ENCODE results near the gene CEP104. TPM values are rescaled to one million over a fixed set of nuclear protein-coding genes. Genes with fewer than 3 reads are reported as not detected.

The CEP104 gene
- total RNA-seq, 3 donors from 2014 or later = 24.0 to 33.8 (median 30.5) TPM

DNA sequence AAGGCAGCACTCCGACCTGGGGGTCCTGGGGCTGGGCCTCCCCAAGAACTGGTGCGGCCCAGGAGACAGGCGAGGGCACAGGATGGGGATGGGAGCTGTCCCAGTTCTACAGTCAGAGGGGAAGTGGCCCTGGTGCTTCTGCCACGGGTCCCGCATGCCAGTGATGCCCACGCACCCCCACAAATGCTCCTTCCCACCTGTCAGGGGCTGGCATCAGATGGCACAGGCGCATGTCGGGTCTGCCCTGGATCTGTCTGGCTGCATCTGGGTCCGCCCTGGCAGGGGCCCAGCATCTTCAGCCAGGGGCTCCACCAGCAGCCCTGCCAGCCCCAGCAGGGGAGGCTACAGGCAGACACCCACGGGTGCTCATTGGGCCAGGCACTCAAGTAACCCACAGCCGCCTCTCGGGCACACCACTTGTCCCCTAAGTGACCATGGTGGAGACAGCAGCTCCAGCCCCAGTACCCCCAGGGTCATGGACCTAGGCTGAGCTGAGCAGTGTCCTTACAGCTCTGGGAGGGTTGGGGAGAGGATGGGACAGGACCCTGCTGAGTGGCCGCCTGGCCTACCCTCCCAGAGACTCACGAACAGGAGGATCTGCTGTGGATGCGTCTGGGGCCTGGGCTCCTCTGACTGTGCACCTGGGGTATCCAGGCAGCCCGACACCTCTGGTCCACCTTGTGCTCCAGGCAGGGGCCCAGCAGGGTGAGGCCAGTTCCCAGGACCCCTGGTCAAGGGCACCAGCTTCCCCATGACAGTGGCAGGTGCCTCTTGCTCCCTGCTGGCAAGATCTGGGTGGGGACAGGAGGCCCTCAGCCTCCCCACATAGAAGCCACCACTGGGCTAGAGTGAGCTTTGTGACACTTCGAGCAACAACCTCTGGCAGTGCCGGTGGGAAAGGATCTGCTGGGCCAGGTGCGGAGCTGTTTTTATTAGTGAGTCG lies 79.1 kb downstream of the CEP104 start:
- intact Hi-C loops (cut with DNase I; ENCODE audit: low total_unique reads) = no loop called here

DNA sequence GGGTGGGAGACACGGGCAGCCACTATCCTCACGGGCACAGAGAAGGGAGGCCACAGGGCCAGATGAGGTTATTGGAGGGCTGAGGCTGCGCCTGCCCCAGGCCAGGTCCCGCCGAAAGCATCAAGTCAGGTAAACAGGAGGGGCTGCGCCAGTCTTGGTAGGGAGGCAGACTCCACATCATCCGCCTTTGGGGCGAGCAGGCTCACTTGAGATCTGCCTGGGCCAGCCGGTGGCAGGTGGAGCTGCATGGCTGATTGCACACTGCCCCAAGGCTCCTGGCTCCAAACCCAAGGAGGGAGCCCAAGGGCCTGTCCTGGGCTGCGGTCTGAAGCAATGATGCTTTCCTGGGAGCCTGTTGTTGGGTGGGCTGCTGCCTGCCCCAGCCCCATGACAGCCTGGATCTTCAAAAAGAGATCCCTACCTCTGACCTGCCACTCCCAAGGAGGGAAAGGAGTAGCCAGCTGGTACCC lies 79.9 kb downstream of the CEP104 start:
- intact Hi-C loops (cut with DNase I; ENCODE audit: low total_unique reads) = no loop called here
- H3K27ac ChIP-seq = no peak overlapping the region
- DNase-seq (ENCODE audit: low spot score in 2 of 2) = no peak

More for the DNA sequence above, 79.1 kb downstream of the CEP104 start:
- TF ChIP-seq, protein P1, sequence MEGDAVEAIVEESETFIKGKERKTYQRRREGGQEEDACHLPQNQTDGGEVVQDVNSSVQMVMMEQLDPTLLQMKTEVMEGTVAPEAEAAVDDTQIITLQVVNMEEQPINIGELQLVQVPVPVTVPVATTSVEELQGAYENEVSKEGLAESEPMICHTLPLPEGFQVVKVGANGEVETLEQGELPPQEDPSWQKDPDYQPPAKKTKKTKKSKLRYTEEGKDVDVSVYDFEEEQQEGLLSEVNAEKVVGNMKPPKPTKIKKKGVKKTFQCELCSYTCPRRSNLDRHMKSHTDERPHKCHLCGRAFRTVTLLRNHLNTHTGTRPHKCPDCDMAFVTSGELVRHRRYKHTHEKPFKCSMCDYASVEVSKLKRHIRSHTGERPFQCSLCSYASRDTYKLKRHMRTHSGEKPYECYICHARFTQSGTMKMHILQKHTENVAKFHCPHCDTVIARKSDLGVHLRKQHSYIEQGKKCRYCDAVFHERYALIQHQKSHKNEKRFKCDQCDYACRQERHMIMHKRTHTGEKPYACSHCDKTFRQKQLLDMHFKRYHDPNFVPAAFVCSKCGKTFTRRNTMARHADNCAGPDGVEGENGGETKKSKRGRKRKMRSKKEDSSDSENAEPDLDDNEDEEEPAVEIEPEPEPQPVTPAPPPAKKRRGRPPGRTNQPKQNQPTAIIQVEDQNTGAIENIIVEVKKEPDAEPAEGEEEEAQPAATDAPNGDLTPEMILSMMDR (IDR thresholded peaks at IDR 0.05) = no peak
- no peak for TF ChIP-seq POLR2AphosphoS5 (IDR thresholded peaks at IDR 0.05)
- TF ChIP-seq POLR2A (IDR thresholded peaks at IDR 0.05) = no peak
- H3K27me3 ChIP-seq = no peaks in the 10 kb centered on the region
- no peak for DNase-seq (ENCODE audit: low spot score in 2 of 2)
- peaks cover 7% of the 10 kb centered on the region for H3K36me3 ChIP-seq
- H3K4me3 ChIP-seq = no peak overlapping the region
- no peak overlapping the region for H3K27ac ChIP-seq
- H3K9me3 ChIP-seq = no peaks in the 10 kb centered on the region
- peaks cover 7 to 15% of the 10 kb centered on the region in 2 donors for H3K4me1 ChIP-seq

DNA sequence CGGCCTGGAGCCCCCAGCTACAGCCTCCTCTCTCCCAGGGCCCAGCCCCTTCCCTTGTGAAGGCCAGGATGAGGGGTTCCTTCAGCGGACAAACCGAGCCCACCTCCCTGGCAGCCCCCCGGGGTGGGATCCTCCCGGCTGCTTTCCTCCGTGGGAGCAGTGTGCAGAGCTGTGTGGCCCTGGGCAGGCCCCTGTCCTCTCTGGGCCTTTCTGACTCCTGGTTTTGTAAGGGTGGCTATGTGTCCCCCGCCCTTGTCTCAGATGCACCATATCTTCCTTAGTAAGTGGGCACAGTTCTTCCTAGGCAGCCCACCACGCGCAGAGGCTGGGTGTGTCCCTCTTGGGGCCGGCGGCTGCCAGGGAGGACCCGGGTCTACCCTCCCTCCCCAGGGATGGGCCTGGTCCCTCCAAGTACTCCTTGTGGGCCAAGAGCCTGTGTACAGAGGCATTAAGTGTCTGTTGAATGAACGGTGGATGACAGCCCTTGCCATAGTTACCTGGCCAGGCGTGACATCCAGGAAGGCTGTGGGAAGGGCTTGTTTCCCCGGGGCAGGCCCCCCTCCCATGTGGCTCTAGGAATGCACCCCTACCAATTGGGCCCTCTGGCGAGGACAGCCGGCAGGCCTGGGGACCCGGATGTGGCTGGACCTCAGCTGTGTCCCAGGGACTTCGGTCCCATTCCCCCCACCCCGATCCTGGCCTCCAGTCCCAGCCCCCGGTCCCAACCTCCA lies 80.6 kb downstream of the CEP104 start:
- TF ChIP-seq POLR2A (IDR thresholded peaks at IDR 0.05) = no peak
- TF ChIP-seq, protein P1 (IDR thresholded peaks at IDR 0.05) = no peak
- no peak for TF ChIP-seq POLR2AphosphoS5 (IDR thresholded peaks at IDR 0.05)
- Histone ChIP-seq H3K27me3 (no peaks in the 10 kb centered on the region), H3K36me3 (peaks cover 7% of the 10 kb centered on the region), H3K4me3 (no peak overlapping the region), H3K9me3 (no peaks in the 10 kb centered on the region), H3K4me1 (peaks cover 10 to 15% of the 10 kb centered on the region in 2 donors), H3K27ac (no peak overlapping the region)
- intact Hi-C loops (cut with DNase I; ENCODE audit: low total_unique reads) = no loop called here
- no peak for DNase-seq (ENCODE audit: low spot score in 2 of 2)

More for the DNA sequence above, 79.9 kb downstream of the CEP104 start:
- H3K36me3 ChIP-seq = peaks cover 7% of the 10 kb centered on the region
- H3K9me3 ChIP-seq = no peaks in the 10 kb centered on the region
- no peaks in the 10 kb centered on the region for H3K27me3 ChIP-seq
- no peak overlapping the region for H3K4me3 ChIP-seq
- TF ChIP-seq POLR2AphosphoS5 (IDR thresholded peaks at IDR 0.05) = no peak
- no peak for TF ChIP-seq POLR2A (IDR thresholded peaks at IDR 0.05)
- TF ChIP-seq, protein P1 (IDR thresholded peaks at IDR 0.05) = no peak
- H3K4me1 ChIP-seq = peaks cover 10 to 15% of the 10 kb centered on the region in 2 donors

DNA sequence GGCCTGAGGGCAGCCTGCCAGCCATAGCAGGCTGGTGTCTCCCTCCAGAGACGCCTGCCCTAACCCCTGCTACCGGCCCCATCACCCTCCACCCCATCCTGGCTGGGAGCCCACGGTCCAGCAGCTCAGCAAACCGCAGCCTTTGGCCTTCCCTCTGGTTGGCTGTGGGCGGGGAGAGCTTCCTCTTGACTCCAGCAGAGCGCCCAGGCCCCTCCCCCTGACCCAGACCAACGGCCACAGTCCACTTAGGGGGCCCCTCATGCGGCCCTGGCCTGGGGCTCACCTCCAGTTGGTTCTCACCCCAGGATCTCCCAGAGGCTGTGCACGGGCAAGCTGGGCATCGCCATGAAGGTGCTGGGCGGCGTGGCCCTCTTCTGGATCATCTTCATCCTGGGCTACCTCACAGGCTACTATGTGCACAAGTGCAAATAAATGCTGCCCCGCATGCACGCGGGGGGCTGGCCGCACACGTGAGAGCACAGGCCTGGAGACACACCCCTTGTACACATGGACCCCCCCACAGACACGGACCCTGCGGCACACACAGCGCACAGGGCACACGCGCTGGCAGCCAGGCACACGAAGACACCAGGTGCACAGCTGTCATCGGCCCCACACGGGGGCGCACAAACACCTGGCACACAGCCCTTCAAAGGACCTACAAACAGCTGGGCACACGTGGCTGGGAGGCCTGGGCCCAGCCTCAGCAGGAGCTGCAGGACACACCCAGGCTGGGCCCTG lies 81.4 kb downstream of the CEP104 start:
- TF ChIP-seq POLR2AphosphoS5 (IDR thresholded peaks at IDR 0.05) (no peak), POLR2A (IDR thresholded peaks at IDR 0.05) (no peak)
- TF ChIP-seq, protein P1 (IDR thresholded peaks at IDR 0.05) = no peak
- no peak for DNase-seq (ENCODE audit: low spot score in 2 of 2)
- Histone ChIP-seq H3K27ac (peak overlapping the region in 1 of 2 donors; percentile 19), H3K9me3 (no peaks in the 10 kb centered on the region), H3K36me3 (peaks cover 7% of the 10 kb centered on the region), H3K27me3 (no peaks in the 10 kb centered on the region), H3K4me1 (peaks cover 10 to 15% of the 10 kb centered on the region in 2 donors), H3K4me3 (peak overlapping the region in 1 of 3 donors; percentile 11)
- intact Hi-C loops (cut with DNase I; ENCODE audit: low total_unique reads) = no loop called here
